Tibial nerve (tissue), 4 donors: Measurements from ENCODE around the gene BAIAP3. TPM values are rescaled to one million over a fixed set of nuclear protein-coding genes. Genes with fewer than 3 reads are reported as not detected.

Experiments
- DNase-seq, 2 donors: peaks; one replicate each; pipeline ENCODE4 v3.0.0-alpha.2; 2019; ENCODE audit warnings: low spot score in 2 of 2
- H3K27ac ChIP-seq, 4 donors: fragments of 200-600 bp; sonication (generic) in 3 of 4; one replicate each; pipeline ENCODE4 v1.5.1; 2017 to 2019; ENCODE audit warnings: mild to moderate bottlenecking in 1 of 4
- H3K27me3 ChIP-seq, 2 donors: fragments of 200-600 bp; sonication (generic) in 1 of 2; one replicate each; pipeline versions ENCODE4 v1.5.1 to v1.6.0; 2017 to 2019
- H3K36me3 ChIP-seq, 3 donors: fragments of 200-600 bp; sonication (generic); one replicate each; pipeline ENCODE4 v1.5.1; 2018 to 2019
- H3K4me1 ChIP-seq, 4 donors: fragments of 200-600 bp; sonication (generic) in 3 of 4; one replicate each; pipeline ENCODE4 v1.5.1; 2017 to 2019
- H3K4me3 ChIP-seq, 4 donors: fragments of 200-600 bp; sonication (generic) in 3 of 4; one replicate each; pipeline ENCODE4 v1.5.1; 2017 to 2019; ENCODE audit warnings: mild to moderate bottlenecking in 1 of 4, moderate library complexity in 1 of 4
- H3K9me3 ChIP-seq, 4 donors: fragments of 200-600 bp; sonication (generic) in 3 of 4; one replicate each; pipeline ENCODE4 v1.5.1; 2017 to 2019
- EP300 ChIP-seq, 2 donors: sonication (generic); formaldehyde crosslinking; IDR thresholded peaks; one replicate each; pipeline ENCODE4 v1.6.1; 2017; ENCODE audit warnings: antibody characterized with exemption in 2 of 2, mild to moderate bottlenecking in 1 of 2
- POLR2A ChIP-seq, 2 donors: fragments of 450-650 bp; IDR thresholded peaks; one replicate each; pipeline ENCODE4 v1.6.1; 2017; ENCODE audit warnings: antibody characterized with exemption in 2 of 2, mild to moderate bottlenecking in 2 of 2, moderate library complexity in 2 of 2
- WGBS, 2 donors: methylation state at CpG; one replicate each; pipeline ENCODE4 v1.1.5; 2018; 5-methylcytosine and 5-hydroxymethylcytosine counted together
- total RNA-seq, 4 donors: library from RNA; depleted of rRNA; stranded (reverse); fragments of >200 nt; gene quantifications; one replicate each; pipeline ENCODE4 v1.1.0, GENCODE V29; 2016
- TF ChIP-seq, protein P1 (sequence below), 5 experiments: fragments of 200-600 bp in 3 of 5; fragments of 450-650 bp in 2 of 5; sonication (generic) in 3 of 5; IDR thresholded peaks; one replicate each; pipeline ENCODE4 v1.5.1; 2016 to 2019; ENCODE audit warnings: antibody characterized with exemption in 5 of 5, mild to moderate bottlenecking in 3 of 5, moderate library complexity in 2 of 5

Gene BAIAP3
- total RNA-seq, 4 donors from 2014 or later: 0.66 to 2.7 (median 2.3) TPM

DNA sequence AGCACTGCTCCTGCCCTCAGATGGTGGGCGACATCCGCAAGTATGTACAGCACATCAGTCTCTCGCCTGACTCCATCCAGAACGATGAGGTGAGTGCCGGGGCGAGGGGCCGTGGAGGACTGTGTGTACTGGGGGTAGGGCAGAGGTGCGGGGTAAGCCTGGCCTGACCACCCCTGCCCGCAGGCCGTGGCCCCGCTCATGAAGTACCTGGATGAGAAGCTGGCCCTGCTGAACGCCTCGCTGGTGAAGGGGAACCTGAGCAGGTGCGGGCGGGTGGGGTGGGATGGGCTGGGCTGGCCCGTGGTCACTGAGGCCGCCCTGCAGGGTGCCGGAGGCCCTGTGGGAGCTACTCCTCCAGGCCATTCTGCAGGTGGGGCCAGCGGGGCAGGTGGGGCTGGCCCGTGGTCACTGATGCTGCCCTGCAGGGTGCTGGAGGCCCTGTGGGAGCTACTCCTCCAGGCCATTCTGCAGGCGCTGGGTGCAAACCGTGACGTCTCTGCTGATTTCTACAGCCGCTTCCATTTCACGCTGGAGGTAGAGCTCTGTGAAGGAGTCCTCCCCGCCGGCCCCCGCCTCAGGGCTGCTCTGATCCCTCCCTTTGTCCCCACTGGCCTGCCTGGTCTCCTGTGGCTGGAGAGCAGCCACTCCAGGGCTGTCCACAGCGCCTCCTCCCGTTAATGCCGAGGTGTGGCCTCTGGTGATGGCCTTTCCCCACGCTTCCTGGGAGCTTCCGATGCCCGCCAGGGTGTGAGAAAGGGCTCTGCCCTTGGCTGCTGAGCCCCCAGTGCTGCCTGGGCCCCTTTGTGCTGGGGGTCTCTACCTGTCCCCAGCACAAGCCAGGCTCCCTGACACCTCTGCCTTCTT is 13.2 kb downstream of the BAIAP3 start:
- no peak for TF ChIP-seq POLR2A (IDR thresholded peaks at IDR 0.05)
- TF ChIP-seq EP300 (IDR thresholded peaks at IDR 0.05): no peak
- TF ChIP-seq, protein P1, sequence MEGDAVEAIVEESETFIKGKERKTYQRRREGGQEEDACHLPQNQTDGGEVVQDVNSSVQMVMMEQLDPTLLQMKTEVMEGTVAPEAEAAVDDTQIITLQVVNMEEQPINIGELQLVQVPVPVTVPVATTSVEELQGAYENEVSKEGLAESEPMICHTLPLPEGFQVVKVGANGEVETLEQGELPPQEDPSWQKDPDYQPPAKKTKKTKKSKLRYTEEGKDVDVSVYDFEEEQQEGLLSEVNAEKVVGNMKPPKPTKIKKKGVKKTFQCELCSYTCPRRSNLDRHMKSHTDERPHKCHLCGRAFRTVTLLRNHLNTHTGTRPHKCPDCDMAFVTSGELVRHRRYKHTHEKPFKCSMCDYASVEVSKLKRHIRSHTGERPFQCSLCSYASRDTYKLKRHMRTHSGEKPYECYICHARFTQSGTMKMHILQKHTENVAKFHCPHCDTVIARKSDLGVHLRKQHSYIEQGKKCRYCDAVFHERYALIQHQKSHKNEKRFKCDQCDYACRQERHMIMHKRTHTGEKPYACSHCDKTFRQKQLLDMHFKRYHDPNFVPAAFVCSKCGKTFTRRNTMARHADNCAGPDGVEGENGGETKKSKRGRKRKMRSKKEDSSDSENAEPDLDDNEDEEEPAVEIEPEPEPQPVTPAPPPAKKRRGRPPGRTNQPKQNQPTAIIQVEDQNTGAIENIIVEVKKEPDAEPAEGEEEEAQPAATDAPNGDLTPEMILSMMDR (IDR thresholded peaks at IDR 0.05): no peak
- no peak for DNase-seq
- H3K4me1 ChIP-seq: peaks cover 0 to 38% (median 23%) of the 10 kb centered on the region in 4 donors
- 70 to 73% methylated on average over 26 to 27 of the region's 34 CpGs for WGBS, 2 donors
- peaks cover 0 to 7% of the 10 kb centered on the region in 2 donors for H3K27me3 ChIP-seq
- no peak overlapping the region for H3K27ac ChIP-seq
- H3K36me3 ChIP-seq: peaks cover 0 to 34% (median 0%) of the 10 kb centered on the region in 3 donors
- no peaks in the 10 kb centered on the region for H3K9me3 ChIP-seq
- H3K4me3 ChIP-seq: no peak overlapping the region

DNA sequence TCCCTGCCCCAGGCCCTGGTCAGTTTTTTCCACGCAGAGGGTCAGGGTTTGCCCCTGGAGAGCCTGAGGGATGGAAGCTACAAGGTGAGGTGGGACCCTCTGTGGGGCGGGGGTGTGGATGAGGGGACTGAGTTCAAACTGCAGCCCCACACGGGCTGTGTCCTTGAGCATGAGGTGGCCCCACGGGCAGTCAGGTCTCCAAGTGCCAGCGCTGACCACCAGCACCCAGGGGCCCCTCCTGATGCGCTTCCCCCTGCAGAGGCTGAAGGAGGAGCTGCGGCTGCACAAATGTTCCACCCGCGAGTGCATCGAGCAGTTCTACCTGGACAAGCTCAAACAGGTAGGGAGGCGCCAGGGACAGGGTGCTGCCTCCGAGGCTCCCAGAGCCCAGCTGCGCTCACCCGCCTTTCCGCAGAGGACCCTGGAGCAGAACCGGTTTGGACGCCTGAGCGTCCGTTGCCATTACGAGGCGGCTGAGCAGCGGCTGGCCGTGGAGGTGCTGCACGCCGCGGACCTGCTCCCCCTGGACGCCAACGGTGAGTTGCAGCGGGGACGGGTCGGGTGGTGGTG is 13.9 kb downstream of the BAIAP3 start:
- Histone ChIP-seq H3K27ac (no peak overlapping the region), H3K4me3 (no peak overlapping the region), H3K4me1 (peaks cover 0 to 37% (median 23%) of the 10 kb centered on the region in 4 donors), H3K36me3 (peaks cover 0 to 34% (median 0%) of the 10 kb centered on the region in 3 donors), H3K9me3 (no peaks in the 10 kb centered on the region), H3K27me3 (peaks cover 0 to 6% of the 10 kb centered on the region in 2 donors)
- TF ChIP-seq POLR2A (IDR thresholded peaks at IDR 0.05) (no peak), EP300 (IDR thresholded peaks at IDR 0.05) (no peak)
- TF ChIP-seq, protein P1 (IDR thresholded peaks at IDR 0.05): no peak
- DNase-seq: no peak
- 88% methylated on average over 31 of the region's 31 CpGs for WGBS, 2 donors

- H3K4me3 ChIP-seq: no peak overlapping the region
- H3K27ac ChIP-seq: no peak overlapping the region
- no peak for DNase-seq
- WGBS, 2 donors: 86 to 87% methylated on average over 6 to 28 of the region's 29 CpGs
- no peaks in the 10 kb centered on the region for H3K9me3 ChIP-seq
- peaks cover 0 to 34% (median 0%) of the 10 kb centered on the region in 3 donors for H3K36me3 ChIP-seq
- H3K4me1 ChIP-seq: peaks cover 0 to 37% (median 23%) of the 10 kb centered on the region in 4 donors
- H3K27me3 ChIP-seq: peaks cover 0 to under 1% of the 10 kb centered on the region in 2 donors
- TF ChIP-seq, protein P1 (IDR thresholded peaks at IDR 0.05): no peak
- TF ChIP-seq EP300 (IDR thresholded peaks at IDR 0.05): no peak
- TF ChIP-seq POLR2A (IDR thresholded peaks at IDR 0.05): no peak
These were observed 14.5 kb downstream of the BAIAP3 start for GRCh38 chr16:1347962-1348361.

DNA sequence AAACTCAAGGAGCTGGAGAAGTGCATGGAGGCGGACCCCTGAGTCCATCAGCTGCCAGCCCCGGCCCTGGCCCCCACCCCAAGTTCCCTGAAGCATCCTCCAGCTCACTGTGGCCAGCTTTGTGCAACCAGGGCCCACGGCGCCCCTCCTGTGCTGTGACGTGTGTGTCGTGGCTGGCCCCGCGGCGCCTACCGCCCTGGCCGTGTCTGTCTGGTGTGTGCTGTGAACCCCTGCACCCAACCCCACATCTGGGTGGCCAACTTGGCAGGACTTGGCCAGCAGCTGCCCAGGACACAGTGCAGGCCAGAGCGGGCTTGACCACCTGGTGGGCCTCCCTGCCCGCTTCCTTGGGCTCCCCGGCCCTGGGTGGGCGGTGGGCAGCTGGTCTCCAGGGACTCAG is 15.0 kb downstream of the BAIAP3 start:
- no peak for DNase-seq
- no peaks in the 10 kb centered on the region for H3K27me3 ChIP-seq
- H3K36me3 ChIP-seq: peaks cover 0 to 34% (median 0%) of the 10 kb centered on the region in 3 donors
- WGBS, 2 donors: 80 to 86% methylated on average over 6 to 15 of the region's 15 CpGs
- peaks cover 0 to 37% (median 25%) of the 10 kb centered on the region in 4 donors for H3K4me1 ChIP-seq
- no peak overlapping the region for H3K4me3 ChIP-seq
- TF ChIP-seq POLR2A (IDR thresholded peaks at IDR 0.05) (no peak), EP300 (IDR thresholded peaks at IDR 0.05) (no peak)
- TF ChIP-seq, protein P1 (IDR thresholded peaks at IDR 0.05): no peak
- no peaks in the 10 kb centered on the region for H3K9me3 ChIP-seq
- H3K27ac ChIP-seq: no peak overlapping the region

DNA sequence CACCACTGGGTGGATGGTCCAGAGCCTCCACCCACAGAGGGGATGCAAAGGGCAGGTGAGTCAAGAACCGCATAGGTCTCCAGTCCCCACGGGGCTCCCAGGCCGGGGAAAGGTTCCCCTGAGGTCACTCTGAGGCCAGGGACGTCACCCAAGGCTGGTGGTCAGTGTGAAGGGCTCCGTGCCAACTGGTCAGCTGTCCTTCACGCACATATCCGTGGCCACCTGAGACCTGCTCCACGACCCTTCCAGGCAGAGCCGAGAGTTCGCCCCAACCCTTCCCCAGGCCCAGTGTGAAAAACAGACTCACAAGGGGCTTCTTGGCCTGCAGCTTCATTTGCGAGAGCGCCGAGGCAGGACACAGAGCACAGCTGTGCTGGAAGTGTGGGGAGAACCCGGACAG is 15.5 kb downstream of the BAIAP3 start:
- TF ChIP-seq EP300 (IDR thresholded peaks at IDR 0.05) (no peak), POLR2A (IDR thresholded peaks at IDR 0.05) (no peak)
- TF ChIP-seq, protein P1 (IDR thresholded peaks at IDR 0.05): no peak
- H3K27me3 ChIP-seq: no peaks in the 10 kb centered on the region
- WGBS, 2 donors: 80 to 82% methylated on average over 11 to 14 of the region's 14 CpGs
- H3K4me1 ChIP-seq: peaks cover 0 to 37% (median 25%) of the 10 kb centered on the region in 4 donors
- H3K36me3 ChIP-seq: peaks cover 0 to 34% (median 0%) of the 10 kb centered on the region in 3 donors
- no peaks in the 10 kb centered on the region for H3K9me3 ChIP-seq
- no peak overlapping the region for H3K4me3 ChIP-seq
- DNase-seq: no peak
- H3K27ac ChIP-seq: no peak overlapping the region
